Neural progenitor cell (in vitro differentiated cells): ENCODE measurements around the gene CARMIL1. TPM values are rescaled to one million over a fixed set of nuclear protein-coding genes. Genes with fewer than 3 reads are reported as not detected.

Experiments
- DNase-seq: peaks from one replicate; pipeline ENCODE4 v3.0.0-alpha.2; 2016; ENCODE audit warnings: low spot score
- H2AFZ ChIP-seq: fragments of 200-600 bp; sonication (generic); replicated peaks from 2 replicates; pipeline ENCODE4 v1.6.1; 2016; ENCODE audit warnings: antibody characterized with exemption
- H3F3A ChIP-seq: fragments of 200-600 bp; sonication (generic); 2 replicates; pipeline ENCODE4 v1.6.1; 2016; ENCODE audit warnings: antibody characterized with exemption, low read depth
- H3K27ac ChIP-seq: fragments of 200-600 bp; sonication (generic); 2 replicates; pipeline ENCODE4 v1.5.1; 2016; ENCODE audit warnings: mild to moderate bottlenecking
- H3K27me3 ChIP-seq: fragments of 200-600 bp; sonication (generic); 2 replicates; pipeline ENCODE4 v1.6.1; 2016; ENCODE audit warnings: mild to moderate bottlenecking, moderate library complexity
- H3K36me3 ChIP-seq: fragments of 200-600 bp; sonication (generic); 2 replicates; pipeline ENCODE4 v1.5.1; 2016
- H3K4me1 ChIP-seq: fragments of 200-600 bp; sonication (generic); 2 replicates; pipeline ENCODE4 v1.6.1; 2016; ENCODE audit warnings: mixed run types
- H3K4me2 ChIP-seq: fragments of 200-600 bp; sonication (generic); 2 replicates; pipeline ENCODE4 v1.6.1; 2016
- H3K4me3 ChIP-seq: fragments of 200-600 bp; sonication (generic); 2 replicates; pipeline ENCODE4 v1.5.1; 2016
- H3K79me2 ChIP-seq: fragments of 200-600 bp; sonication (generic); 2 replicates; pipeline ENCODE4 v1.6.1; 2016; ENCODE audit warnings: low read depth
- H3K9ac ChIP-seq: fragments of 200-600 bp; sonication (generic); 2 replicates; pipeline ENCODE4 v1.6.1; 2016
- H3K9me3 ChIP-seq: fragments of 200-600 bp; sonication (generic); 2 replicates; pipeline ENCODE4 v1.5.1; 2016; ENCODE audit warnings: low read depth
- H4K20me1 ChIP-seq: fragments of 200-600 bp; sonication (generic); 2 replicates; pipeline ENCODE4 v1.6.1; 2016; ENCODE audit warnings: low read depth
- H3K27ac Mint-ChIP-seq: 3 replicates; pipeline ENCODE4 v1.8.0; 2021; ENCODE audit warnings: mixed read lengths
- H3K27me3 Mint-ChIP-seq: 2 replicates; pipeline ENCODE4 v1.8.0; 2022; ENCODE audit warnings: low read depth, mild to moderate bottlenecking, inconsistent platforms, moderate library complexity, mixed read lengths; ENCODE audit not compliant: insufficient read depth
- H3K36me3 Mint-ChIP-seq: 3 replicates; pipeline ENCODE4 v1.8.0; 2021; ENCODE audit warnings: mixed read lengths
- H3K4me1 Mint-ChIP-seq: 3 replicates; pipeline ENCODE4 v1.8.0; 2021; ENCODE audit warnings: mixed read lengths
- H3K4me3 Mint-ChIP-seq: 3 replicates; pipeline ENCODE4 v1.8.0; 2021; ENCODE audit warnings: mild to moderate bottlenecking, moderate library complexity, mixed read lengths
- H3K9me3 Mint-ChIP-seq: 3 replicates; pipeline ENCODE4 v1.8.0; 2020; ENCODE audit warnings: mixed read lengths
- EZH2 ChIP-seq: fragments of 200-600 bp; sonication (generic); IDR thresholded peaks from 2 replicates; pipeline ENCODE4 v1.6.1; 2017; ENCODE audit warnings: antibody characterized with exemption, mild to moderate bottlenecking, moderate library complexity
- EZH2phosphoT487 ChIP-seq: fragments of 200-600 bp; sonication (generic); IDR thresholded peaks from 2 replicates; pipeline ENCODE4 v1.6.1; 2017; ENCODE audit warnings: antibody characterized with exemption
- total RNA-seq: library from RNA; depleted of rRNA; stranded (reverse); fragments of >200 nt; gene quantifications from 2 replicates; pipeline ENCODE4 v1.2.3, GENCODE V29; 2015; ENCODE audit warnings: low replicate concordance
- TF ChIP-seq, protein P1 (sequence below): fragments of 200-600 bp; sonication (generic); IDR thresholded peaks from 2 replicates; pipeline ENCODE4 v1.5.1; 2017; ENCODE audit warnings: antibody characterized with exemption, mild to moderate bottlenecking

Gene CARMIL1
- 11.0 and 13.3 TPM in 2 replicates for total RNA-seq

GRCh38 chr6:25278914-25279747, at the start of gene CARMIL1:
Gene CARMIL1 (plus strand): TSS chr6:25279374. CDS start chr6:25279796, 422 bp downstream.
- Mint-ChIP-seq H3K36me3 (peaks cover 4% of the 10 kb centered on the region), H3K27me3 (peaks cover 8% of the 10 kb centered on the region), H3K4me1 (peaks cover 29% of the 10 kb centered on the region), H3K9me3 (no peaks in the 10 kb centered on the region), H3K27ac (peak within 1 kb of the TSS; percentile 82), H3K4me3 (peak within 1 kb of the TSS; percentile 90)
- H2AFZ ChIP-seq: peak within 1 kb of the TSS; percentile 97
- no peaks in the 10 kb centered on the region for H3K36me3 ChIP-seq
- peaks cover 24% of the 10 kb centered on the region for H3F3A ChIP-seq
- H3K9me3 ChIP-seq: no peaks in the 10 kb centered on the region
- peak within 1 kb of the TSS; percentile 97 for H3K4me2 ChIP-seq
- peaks cover 17% of the 10 kb centered on the region for H3K79me2 ChIP-seq
- H3K9ac ChIP-seq: peak within 1 kb of the TSS; percentile 42
- H3K27me3 ChIP-seq: peaks cover 13% of the 10 kb centered on the region
- peak within 1 kb of the TSS; percentile 90 for H3K4me3 ChIP-seq
- TF ChIP-seq EZH2 (peak; percentile 58), EZH2phosphoT487 (no peak)
- TF ChIP-seq, protein P1, sequence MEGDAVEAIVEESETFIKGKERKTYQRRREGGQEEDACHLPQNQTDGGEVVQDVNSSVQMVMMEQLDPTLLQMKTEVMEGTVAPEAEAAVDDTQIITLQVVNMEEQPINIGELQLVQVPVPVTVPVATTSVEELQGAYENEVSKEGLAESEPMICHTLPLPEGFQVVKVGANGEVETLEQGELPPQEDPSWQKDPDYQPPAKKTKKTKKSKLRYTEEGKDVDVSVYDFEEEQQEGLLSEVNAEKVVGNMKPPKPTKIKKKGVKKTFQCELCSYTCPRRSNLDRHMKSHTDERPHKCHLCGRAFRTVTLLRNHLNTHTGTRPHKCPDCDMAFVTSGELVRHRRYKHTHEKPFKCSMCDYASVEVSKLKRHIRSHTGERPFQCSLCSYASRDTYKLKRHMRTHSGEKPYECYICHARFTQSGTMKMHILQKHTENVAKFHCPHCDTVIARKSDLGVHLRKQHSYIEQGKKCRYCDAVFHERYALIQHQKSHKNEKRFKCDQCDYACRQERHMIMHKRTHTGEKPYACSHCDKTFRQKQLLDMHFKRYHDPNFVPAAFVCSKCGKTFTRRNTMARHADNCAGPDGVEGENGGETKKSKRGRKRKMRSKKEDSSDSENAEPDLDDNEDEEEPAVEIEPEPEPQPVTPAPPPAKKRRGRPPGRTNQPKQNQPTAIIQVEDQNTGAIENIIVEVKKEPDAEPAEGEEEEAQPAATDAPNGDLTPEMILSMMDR: peak; percentile 75
- peaks cover 18% of the 10 kb centered on the region for H3K4me1 ChIP-seq
- peak; percentile 92 for DNase-seq
- no peaks in the 10 kb centered on the region for H4K20me1 ChIP-seq
- no peak within 1 kb of the TSS for H3K27ac ChIP-seq

DNA sequence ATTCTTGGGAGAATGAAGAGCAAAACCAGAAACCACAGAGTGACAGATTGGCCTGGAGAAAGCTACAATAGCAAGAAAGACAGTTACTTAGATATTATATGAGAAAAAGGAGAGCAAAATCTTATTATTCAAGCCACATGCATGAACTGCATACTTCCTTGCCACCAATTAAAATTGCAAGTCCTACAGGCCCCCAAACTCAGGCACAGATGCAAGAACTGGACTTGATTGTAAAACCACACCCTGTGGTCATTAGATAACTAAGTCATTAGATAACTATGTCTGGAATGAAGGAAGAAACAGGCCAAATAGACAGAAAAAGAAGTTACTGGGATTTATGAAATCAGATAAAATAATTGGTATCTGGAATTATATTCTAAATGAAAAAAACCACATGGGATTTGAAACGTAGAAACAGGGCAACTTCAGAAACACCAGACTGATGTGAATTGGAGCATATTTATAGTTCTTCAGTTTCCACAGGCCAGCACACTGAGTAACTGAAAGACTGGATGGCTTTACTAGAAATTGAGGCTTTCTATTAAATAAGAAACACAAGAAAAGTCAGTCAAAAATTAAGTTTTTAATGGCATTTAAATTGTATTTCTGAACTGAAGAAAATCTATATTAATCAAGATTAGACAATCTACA, 49.4 kb upstream of the CARMIL1 start:
- no peaks in the 10 kb centered on the region for H3F3A ChIP-seq
- H3K27me3 ChIP-seq: no peaks in the 10 kb centered on the region
- H3K9ac ChIP-seq: no peak overlapping the region
- H3K9me3 ChIP-seq: no peaks in the 10 kb centered on the region
- H3K4me1 ChIP-seq: no peaks in the 10 kb centered on the region
- H3K4me3 Mint-ChIP-seq: no peak overlapping the region
- H3K36me3 Mint-ChIP-seq: no peaks in the 10 kb centered on the region
- DNase-seq: no peak
- no peaks in the 10 kb centered on the region for H4K20me1 ChIP-seq
- peaks cover 13% of the 10 kb centered on the region for H3K4me1 Mint-ChIP-seq
- no peaks in the 10 kb centered on the region for H3K36me3 ChIP-seq
- H3K27me3 Mint-ChIP-seq: peaks cover 3% of the 10 kb centered on the region
- no peaks in the 10 kb centered on the region for H3K79me2 ChIP-seq
- H3K4me3 ChIP-seq: no peak overlapping the region
- H2AFZ ChIP-seq: no peak overlapping the region
- no peak overlapping the region for H3K27ac ChIP-seq
- H3K27ac Mint-ChIP-seq: no peak overlapping the region
- H3K4me2 ChIP-seq: no peak overlapping the region
- TF ChIP-seq, protein P1: no peak
- TF ChIP-seq EZH2phosphoT487 (no peak), EZH2 (no peak)
- no peaks in the 10 kb centered on the region for H3K9me3 Mint-ChIP-seq

DNA sequence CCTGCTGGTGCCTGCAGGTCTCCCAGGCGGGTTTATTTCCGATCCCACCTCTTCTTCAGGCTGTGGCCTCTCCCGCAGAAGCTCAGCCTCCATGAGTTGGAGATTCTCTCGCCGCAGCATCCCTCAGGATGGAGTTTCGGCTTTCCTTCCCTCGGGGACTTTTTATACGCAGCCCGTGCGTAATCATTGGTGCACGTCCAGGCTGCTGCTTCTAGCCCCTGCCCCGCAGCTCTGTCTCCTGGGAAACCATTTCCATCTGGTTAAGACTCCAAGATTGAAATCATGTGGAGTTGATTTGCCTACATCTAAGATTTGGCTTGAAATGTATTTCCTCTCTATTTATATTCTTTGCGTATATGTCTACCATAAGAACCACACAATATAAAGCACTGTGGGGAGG, 46.7 kb upstream of the CARMIL1 start:
- no peak overlapping the region for H3K9ac ChIP-seq
- peaks cover 13% of the 10 kb centered on the region for H3K4me1 Mint-ChIP-seq
- H2AFZ ChIP-seq: no peak overlapping the region
- H3K9me3 Mint-ChIP-seq: no peaks in the 10 kb centered on the region
- H3K27me3 Mint-ChIP-seq: peaks cover 8% of the 10 kb centered on the region
- DNase-seq: no peak
- H3K9me3 ChIP-seq: no peaks in the 10 kb centered on the region
- no peaks in the 10 kb centered on the region for H3K79me2 ChIP-seq
- H3K36me3 ChIP-seq: no peaks in the 10 kb centered on the region
- H3K4me3 Mint-ChIP-seq: no peak overlapping the region
- H3F3A ChIP-seq: no peaks in the 10 kb centered on the region
- H4K20me1 ChIP-seq: no peaks in the 10 kb centered on the region
- no peaks in the 10 kb centered on the region for H3K4me1 ChIP-seq
- no peaks in the 10 kb centered on the region for H3K27me3 ChIP-seq
- H3K27ac Mint-ChIP-seq: peak overlapping the region; percentile 70
- no peak overlapping the region for H3K27ac ChIP-seq
- TF ChIP-seq EZH2phosphoT487: no peak
- TF ChIP-seq, protein P1: no peak
- H3K36me3 Mint-ChIP-seq: no peaks in the 10 kb centered on the region
- no peak overlapping the region for H3K4me2 ChIP-seq
- no peak overlapping the region for H3K4me3 ChIP-seq
